ENCODE results near the gene CIRBP. TPM values are rescaled to one million over a fixed set of nuclear protein-coding genes. Genes with fewer than 3 reads are reported as not detected.

The CIRBP gene
- polyA plus RNA-seq, 1 of the 3 experiments (the other 2 are of a cell fraction): 762 TPM

DNA sequence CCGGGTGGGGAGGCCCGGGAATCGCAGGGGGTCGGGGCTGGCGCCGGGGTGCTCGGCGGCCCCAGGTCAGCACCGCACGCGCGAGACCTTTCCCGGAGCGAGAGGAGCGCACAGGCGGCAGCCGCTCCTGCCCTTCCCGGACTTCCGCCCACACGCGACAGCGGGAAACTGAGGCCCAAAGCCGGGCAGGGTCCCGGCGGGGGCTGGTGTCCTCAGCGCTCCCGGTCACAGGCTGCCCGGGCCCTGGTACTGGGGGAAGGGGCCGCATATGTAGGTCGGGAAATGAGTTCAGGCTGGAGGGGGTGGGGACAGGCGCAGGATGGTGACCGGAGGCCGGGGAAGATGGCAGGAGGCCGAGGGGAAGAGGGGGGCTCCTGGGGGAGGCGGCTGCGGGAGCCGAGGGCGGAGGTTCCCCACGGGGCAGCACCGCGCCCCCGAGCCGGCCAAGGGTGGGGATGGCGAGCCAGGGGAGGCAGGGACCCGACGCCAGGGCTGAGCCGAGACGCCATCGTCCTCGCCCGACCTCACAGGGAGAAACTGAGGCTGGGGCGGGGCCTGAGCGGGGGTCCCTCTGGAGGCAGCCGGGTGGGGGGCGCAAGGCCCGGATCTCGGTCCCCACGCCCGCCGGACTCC is 32.0 kb upstream of the CIRBP start:
- POLR2A ChIA-PET: interaction anchor here (1.3 to 1.6 kb wide), 2 partner anchors 11 to 32 kb away, joined by 6 to 11 read pairs; partner anchors contain the start of gene CIRBP
- 2% methylated on average over 9 of the region's 60 CpGs for WGBS (ENCODE audit: low lambda C conversion rate)
- CTCF ChIA-PET: interaction anchor here (1.1 to 5.7 kb wide), 3 partner anchors 11 to 29 kb away, joined by 3 to 82 read pairs (median 4); no protein-coding TSS in a partner anchor
- Histone ChIP-seq H3K36me3 (replicated peaks in 1 of 2; ENCODE audit: control insufficient read depth in 1 of 2, insufficient read depth in 2 of 2, low read length in 1 of 2) (peaks cover 0 to 31% of the 10 kb centered on the region in 2 experiments), H3K4me3 (ENCODE audit: low read depth in 2 of 2, low read length in 1 of 2) (peak overlapping the region; percentile 74 to 87), H3K27ac (ENCODE audit: low read depth in 2 of 2, low read length in 1 of 2) (peak overlapping the region; percentile 38 to 88; a peak in 3 of 4 replicates), H3K9ac (peak overlapping the region; percentile 66), H3F3A (replicated peaks; ENCODE audit: insufficient read depth) (peaks cover 34% of the 10 kb centered on the region), H3K27me3 (ENCODE audit: insufficient read depth) (no peaks in the 10 kb centered on the region), H3K9me2 (no peaks in the 10 kb centered on the region), H3K9me3 (no peaks in the 10 kb centered on the region), H3K4me1 (ENCODE audit: control insufficient read depth in 1 of 2, insufficient read depth in 2 of 2, low read depth in 1 of 2, low read length in 1 of 2) (peaks cover 5 to 28% of the 10 kb centered on the region in 2 experiments; a peak in 2 of 4 replicates), H3K4me2 (peak overlapping the region; percentile 97), H3K79me2 (ENCODE audit: insufficient read depth) (peaks cover 24% of the 10 kb centered on the region), H4K20me1 (ENCODE audit: insufficient read depth) (peaks cover 18% of the 10 kb centered on the region), H2AFZ (ENCODE audit: low read depth) (no peak overlapping the region)
- DNase-seq: peak; percentile 81
- TF ChIP-seq YY1 (IDR thresholded peaks at IDR 0.05; ENCODE audit: low read depth): peak; percentile 73
- TF ChIP-seq POLR2AphosphoS5 (IDR thresholded peaks at IDR 0.05; ENCODE audit: low read depth, low read length): no peak

DNA sequence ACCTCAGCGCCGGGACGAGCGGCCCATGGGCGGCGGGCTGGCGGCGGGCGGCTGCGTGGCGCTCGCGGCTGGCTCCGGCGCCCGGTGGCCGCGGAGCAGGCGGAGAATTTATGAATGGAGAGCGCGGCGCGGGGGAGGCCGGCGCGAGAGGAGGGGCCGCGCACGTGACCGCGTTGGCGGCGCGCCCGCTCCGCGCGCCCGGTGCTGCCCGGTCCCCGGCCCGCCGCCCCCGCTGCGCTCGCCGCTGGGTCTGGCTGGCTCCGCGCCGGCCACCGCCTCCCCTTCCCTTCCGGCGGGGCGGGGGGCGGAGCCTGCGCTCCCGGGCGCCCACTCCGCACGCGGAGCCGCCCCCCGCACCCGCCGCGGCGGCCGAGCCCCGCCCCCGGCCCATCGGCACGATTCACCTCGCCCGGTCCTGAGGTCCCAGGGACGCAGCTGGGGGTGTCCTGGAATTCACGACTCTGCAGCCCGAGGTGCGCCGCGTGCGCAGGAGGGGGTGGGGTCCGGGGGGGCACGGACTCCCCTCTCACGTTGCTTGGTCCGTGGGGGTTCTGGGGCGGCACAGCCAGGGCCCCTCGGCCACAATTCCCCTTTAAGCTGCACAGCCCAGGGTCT is 31.3 kb upstream of the CIRBP start, which contains the start of gene CBARP:
Gene CBARP (minus strand): TSS at position 252 of the 615 bp plus-strand sequence. CDS start 1,905 bp downstream, outside the sequence.
- Histone ChIP-seq H3K9ac (peak within 1 kb of the TSS; percentile 66), H3K36me3 (replicated peaks in 1 of 2; ENCODE audit: control insufficient read depth in 1 of 2, insufficient read depth in 2 of 2, low read length in 1 of 2) (peaks cover 0 to 26% of the 10 kb centered on the region in 2 experiments), H3K4me3 (ENCODE audit: low read depth in 2 of 2, low read length in 1 of 2) (peak within 1 kb of the TSS; percentile 74 to 87), H3K4me2 (peak within 1 kb of the TSS; percentile 97), H3K4me1 (ENCODE audit: control insufficient read depth in 1 of 2, insufficient read depth in 2 of 2, low read depth in 1 of 2, low read length in 1 of 2) (peaks cover 5 to 31% of the 10 kb centered on the region in 2 experiments; a peak in 2 of 4 replicates), H3K9me2 (no peaks in the 10 kb centered on the region), H3K9me3 (no peaks in the 10 kb centered on the region), H3F3A (replicated peaks; ENCODE audit: insufficient read depth) (peaks cover 27% of the 10 kb centered on the region), H3K27me3 (ENCODE audit: insufficient read depth) (no peaks in the 10 kb centered on the region), H3K79me2 (ENCODE audit: insufficient read depth) (peaks cover 32% of the 10 kb centered on the region), H3K27ac (ENCODE audit: low read depth in 2 of 2, low read length in 1 of 2) (peak within 1 kb of the TSS; percentile 38 to 88; a peak in 3 of 4 replicates), H2AFZ (ENCODE audit: low read depth) (no peak within 1 kb of the TSS), H4K20me1 (ENCODE audit: insufficient read depth) (peaks cover 13% of the 10 kb centered on the region; the same call in 1 of the 2 replicates)
- peak; percentile 91 for DNase-seq
- ChIA-PET POLR2A (interaction anchor here (4.3 kb wide), 1 partner anchor 32 kb away, joined by 49 read pairs; the partner anchor contains the start of gene CIRBP), CTCF (interaction anchor here (1.2 to 9.7 kb wide), 4 partner anchors 16 to 125 kb away, joined by 6 to 594 read pairs (median 42); partner anchors contain the start of gene CIRBP)
- TF ChIP-seq ELF1 (IDR thresholded peaks at IDR 0.05) (no peak), RCOR1 (IDR thresholded peaks at IDR 0.05; ENCODE audit: low read length) (no peak), NFIC (IDR thresholded peaks at IDR 0.05; ENCODE audit: borderline replicate concordance) (no peak), TEAD4 (IDR thresholded peaks at IDR 0.05; ENCODE audit: borderline replicate concordance, insufficient read depth) (no peak), POLR2AphosphoS5 (IDR thresholded peaks at IDR 0.05; ENCODE audit: low read depth, low read length) (0 out of 2 replicates have a peak, but pooled peaks have one; percentile 14)
- TF ChIP-seq, protein P1, sequence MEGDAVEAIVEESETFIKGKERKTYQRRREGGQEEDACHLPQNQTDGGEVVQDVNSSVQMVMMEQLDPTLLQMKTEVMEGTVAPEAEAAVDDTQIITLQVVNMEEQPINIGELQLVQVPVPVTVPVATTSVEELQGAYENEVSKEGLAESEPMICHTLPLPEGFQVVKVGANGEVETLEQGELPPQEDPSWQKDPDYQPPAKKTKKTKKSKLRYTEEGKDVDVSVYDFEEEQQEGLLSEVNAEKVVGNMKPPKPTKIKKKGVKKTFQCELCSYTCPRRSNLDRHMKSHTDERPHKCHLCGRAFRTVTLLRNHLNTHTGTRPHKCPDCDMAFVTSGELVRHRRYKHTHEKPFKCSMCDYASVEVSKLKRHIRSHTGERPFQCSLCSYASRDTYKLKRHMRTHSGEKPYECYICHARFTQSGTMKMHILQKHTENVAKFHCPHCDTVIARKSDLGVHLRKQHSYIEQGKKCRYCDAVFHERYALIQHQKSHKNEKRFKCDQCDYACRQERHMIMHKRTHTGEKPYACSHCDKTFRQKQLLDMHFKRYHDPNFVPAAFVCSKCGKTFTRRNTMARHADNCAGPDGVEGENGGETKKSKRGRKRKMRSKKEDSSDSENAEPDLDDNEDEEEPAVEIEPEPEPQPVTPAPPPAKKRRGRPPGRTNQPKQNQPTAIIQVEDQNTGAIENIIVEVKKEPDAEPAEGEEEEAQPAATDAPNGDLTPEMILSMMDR (IDR thresholded peaks at IDR 0.05): no peak
- TF ChIP-seq, protein P2, sequence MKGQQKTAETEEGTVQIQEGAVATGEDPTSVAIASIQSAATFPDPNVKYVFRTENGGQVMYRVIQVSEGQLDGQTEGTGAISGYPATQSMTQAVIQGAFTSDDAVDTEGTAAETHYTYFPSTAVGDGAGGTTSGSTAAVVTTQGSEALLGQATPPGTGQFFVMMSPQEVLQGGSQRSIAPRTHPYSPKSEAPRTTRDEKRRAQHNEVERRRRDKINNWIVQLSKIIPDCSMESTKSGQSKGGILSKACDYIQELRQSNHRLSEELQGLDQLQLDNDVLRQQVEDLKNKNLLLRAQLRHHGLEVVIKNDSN (IDR thresholded peaks at IDR 0.05; ENCODE audit: borderline replicate concordance, low read depth): peak; percentile 58; the same call in 1 of the 2 replicates
- WGBS (ENCODE audit: low lambda C conversion rate): 19% methylated on average over 3 of the region's 87 CpGs
